Colonic mucosa (tissue), 4 donors: ENCODE results near the gene EIF5. TPM values are rescaled to one million over a fixed set of nuclear protein-coding genes. Genes with fewer than 3 reads are reported as not detected.
A peak's percentile ranks its signal among the peaks of the same experiment; 100 is the strongest.

Experiments used
- DNase-seq: peaks from one replicate; pipeline ENCODE4 v3.0.0-alpha.2; 2020
- H3K27ac ChIP-seq: fragments of 200-600 bp; one replicate; pipeline ENCODE4 v1.8.0; 2021
- H3K27me3 ChIP-seq: fragments of 200-600 bp; one replicate; pipeline ENCODE4 v1.8.0; 2021
- H3K36me3 ChIP-seq: fragments of 200-600 bp; one replicate; pipeline ENCODE4 v1.8.0; 2021
- H3K4me1 ChIP-seq: fragments of 200-600 bp; one replicate; pipeline ENCODE4 v1.8.0; 2021; ENCODE audit warnings: mild to moderate bottlenecking
- H3K4me3 ChIP-seq: fragments of 200-600 bp; one replicate; pipeline ENCODE4 v1.8.0; 2021
- H3K9ac ChIP-seq, 2 donors: one replicate each; pipeline ENCODE4 v1.7.0; 2013; ENCODE audit warnings: control low read depth in 2 of 2, low read depth in 2 of 2, low read length in 2 of 2
- H3K9me3 ChIP-seq: fragments of 200-600 bp; one replicate; pipeline ENCODE4 v1.8.0; 2021
- CTCF ChIP-seq: fragments of 200-600 bp; IDR thresholded peaks from one replicate; pipeline ENCODE4 v1.8.0; 2022; ENCODE audit warnings: antibody characterized with exemption, mild to moderate bottlenecking
- intact Hi-C: fragments of 100-400 bp; cut with DNase I; formaldehyde crosslinking; loops from one replicate; pipeline ENCODE4 v1.14.1; 2022
- total RNA-seq, 2 donors: library from RNA; stranded (reverse); fragmentation: NEBNext Ultra II Directional in 1 of 2; extraction: Animal tissue kit (Norgen Biotek cat#: 25700) in 1 of 2; gene quantifications; one replicate each; pipeline ENCODE4 v1.2.1, GENCODE V29; 2021
- donor health status: healthy.
- donor health status: DM: no; HTN: no; CAD: no.
- donor health status: DM: no; HTN: no; CAD: no.

Gene EIF5
- total RNA-seq = 100 to 1,000 TPM; 169 to 265 TPM

DNA sequence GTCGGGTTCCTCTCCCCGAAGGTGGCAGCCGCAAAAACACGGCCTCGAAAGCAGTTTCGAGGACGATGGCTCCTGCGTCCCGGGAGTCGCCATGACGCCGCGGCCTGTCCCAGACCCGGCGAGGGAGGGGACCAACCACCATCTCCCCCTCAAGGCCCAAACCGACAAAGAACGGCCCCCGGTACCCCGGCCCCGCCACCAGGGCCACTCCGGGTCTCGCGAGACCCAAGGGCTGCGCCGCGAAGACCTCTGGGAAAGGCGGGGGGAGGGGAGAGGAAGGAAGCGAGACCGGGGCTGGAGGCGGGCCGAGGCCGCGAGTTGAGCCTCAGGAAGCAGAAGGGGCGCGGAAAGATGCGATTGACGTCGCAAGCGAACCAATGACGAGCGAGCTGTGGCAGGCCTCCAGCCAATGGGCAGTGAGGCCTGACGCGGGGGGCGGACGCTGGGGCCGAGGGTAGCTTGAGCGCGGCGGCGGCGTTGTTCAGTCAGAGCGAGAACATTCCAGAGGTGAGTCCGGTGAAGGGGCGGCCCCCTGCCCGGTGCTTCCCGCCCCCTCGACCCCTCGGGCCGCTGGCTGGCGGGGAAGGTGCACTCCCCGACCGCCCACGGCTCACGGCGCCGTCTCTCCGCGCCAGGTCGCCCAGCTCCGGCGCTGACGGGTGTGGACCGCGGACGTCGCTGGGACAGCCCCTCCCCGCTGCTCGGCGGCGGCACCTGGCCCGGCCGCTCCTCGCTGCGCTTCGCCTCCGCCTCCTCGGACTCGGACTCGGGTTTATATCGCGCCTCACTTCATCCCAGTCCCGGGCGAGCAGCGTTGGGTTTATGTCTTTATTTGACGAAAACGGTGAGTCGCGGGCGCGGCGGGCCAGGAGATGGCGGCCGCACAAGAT lies at the start of gene EIF5:
TSS of gene EIF5 (plus strand) at position 484 of the 890 bp plus-strand sequence. CDS start 1,624 bp downstream, outside the sequence.
- H3K36me3 ChIP-seq = peaks cover 20% of the 10 kb centered on the region
- DNase-seq = peak; percentile 100
- H3K4me3 ChIP-seq = peak within 1 kb of the TSS; percentile 88
- peak within 1 kb of the TSS; percentile 100 for H3K27ac ChIP-seq
- H3K9me3 ChIP-seq = no peaks in the 10 kb centered on the region
- peak within 1 kb of the TSS; percentile 96 to 100 for H3K9ac ChIP-seq
- intact Hi-C loops = loop anchor here (10.0 kb wide), 1 partner anchor 51 kb away; the partner anchor contains the start of gene MARK3
- H3K4me1 ChIP-seq = peaks cover 6% of the 10 kb centered on the region
- TF ChIP-seq CTCF = no peak
- H3K27me3 ChIP-seq = no peaks in the 10 kb centered on the region

DNA sequence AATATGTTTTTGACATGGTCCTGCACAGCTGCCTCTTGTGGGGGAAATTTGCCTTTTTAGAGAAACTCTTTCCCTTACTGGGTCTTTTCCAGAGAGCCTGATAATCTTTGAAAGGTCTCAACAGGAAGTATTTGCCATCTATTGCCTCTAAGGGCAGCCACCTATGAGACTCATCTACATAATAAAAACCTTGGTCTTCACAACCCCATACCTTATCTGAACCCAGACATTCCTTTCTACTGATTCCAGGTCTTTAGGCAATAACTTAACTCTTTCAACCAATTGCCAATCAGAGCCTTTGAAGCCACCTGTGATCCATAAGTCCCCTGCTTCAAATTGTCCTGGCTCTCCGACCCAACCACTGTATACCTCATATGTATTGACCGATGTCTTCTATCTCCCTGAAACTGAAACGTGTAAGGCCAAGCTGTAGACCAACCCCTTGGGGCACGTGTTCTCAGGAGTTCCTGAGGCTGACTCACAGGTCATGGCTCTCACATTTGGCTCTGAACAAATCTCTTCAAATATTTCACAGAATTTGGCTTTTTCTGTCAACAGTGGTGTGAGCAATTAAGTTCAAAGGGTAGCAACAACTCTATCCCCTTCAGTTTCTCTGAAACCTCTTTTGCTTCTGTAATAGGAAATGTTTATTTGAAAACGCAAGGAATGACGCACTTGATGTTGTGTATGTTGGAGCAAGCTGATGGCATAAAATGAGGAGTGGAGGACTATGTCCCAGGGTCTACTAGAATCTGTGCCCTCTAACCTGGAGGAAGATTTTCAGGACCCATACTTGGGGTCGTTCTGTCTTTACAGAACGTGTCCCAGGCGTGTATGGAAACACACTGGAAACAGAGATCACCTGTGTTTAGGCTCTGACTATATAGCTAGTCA lies 49.2 kb upstream of the EIF5 start:
- Histone ChIP-seq H3K9me3 (no peaks in the 10 kb centered on the region), H3K4me1 (no peaks in the 10 kb centered on the region), H3K9ac (no peak overlapping the region), H3K27ac (no peak overlapping the region), H3K36me3 (no peaks in the 10 kb centered on the region), H3K27me3 (no peaks in the 10 kb centered on the region), H3K4me3 (no peak overlapping the region)
- TF ChIP-seq CTCF = no peak
- DNase-seq = no peak
- intact Hi-C loops = no loop called here

DNA sequence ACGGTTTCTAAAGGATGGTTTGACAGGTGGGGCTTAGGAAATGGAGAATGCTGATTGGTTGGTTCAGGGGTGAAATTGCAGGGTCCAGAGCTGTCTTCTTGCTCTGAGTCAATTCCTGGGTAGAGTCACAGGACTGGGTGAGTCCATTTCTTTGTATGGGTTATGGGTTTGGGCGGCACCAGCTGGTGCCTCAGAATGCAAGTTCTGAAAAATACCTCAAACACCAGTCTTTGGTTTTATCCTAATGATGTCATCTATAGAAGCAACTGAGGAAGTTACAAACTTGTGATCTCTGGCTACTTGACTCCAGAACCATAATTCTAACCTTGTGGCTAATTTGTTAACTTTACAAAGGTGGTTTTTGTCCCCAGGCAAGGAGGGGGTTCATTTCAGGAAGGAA lies 47.6 kb upstream of the EIF5 start:
- H3K4me1 ChIP-seq = no peaks in the 10 kb centered on the region
- H3K36me3 ChIP-seq = no peaks in the 10 kb centered on the region
- intact Hi-C loops = no loop called here
- H3K9ac ChIP-seq = no peak overlapping the region
- H3K27ac ChIP-seq = no peak overlapping the region
- no peaks in the 10 kb centered on the region for H3K9me3 ChIP-seq
- no peak for DNase-seq
- no peak for TF ChIP-seq CTCF
- no peak overlapping the region for H3K4me3 ChIP-seq
- no peaks in the 10 kb centered on the region for H3K27me3 ChIP-seq

- Histone ChIP-seq H3K27me3 (no peaks in the 10 kb centered on the region), H3K36me3 (no peaks in the 10 kb centered on the region), H3K4me3 (no peak overlapping the region), H3K9me3 (no peaks in the 10 kb centered on the region), H3K9ac (no peak overlapping the region), H3K27ac (no peak overlapping the region), H3K4me1 (no peaks in the 10 kb centered on the region)
- no peak for TF ChIP-seq CTCF
- no peak for DNase-seq
- intact Hi-C loops = no loop called here
Observed at GRCh38 chr14:103286968-103287850, 46.8 kb upstream of the EIF5 start.
